ACHN (cell line): Measurements from ENCODE around the gene SESN1.
"Not testable (repeated sequence)": the region's sequence is repeated elsewhere in the genome, so short reads cannot be mapped to it uniquely, and the experiment has no call there.

Experiments used
- DNase-seq: peaks from one replicate; pipeline ENCODE4 v3.0.0-alpha.2; 2015
- in situ Hi-C: cut with HindIII; loops from 2 replicates; pipeline ENCODE4 v1.10.0; 2017; ENCODE audit warnings: low sequenced_read_pairs, low pct_ligation_motif_present, low pct_unique_long_range_greater_than_20kb

The SESN1 gene

DNA sequence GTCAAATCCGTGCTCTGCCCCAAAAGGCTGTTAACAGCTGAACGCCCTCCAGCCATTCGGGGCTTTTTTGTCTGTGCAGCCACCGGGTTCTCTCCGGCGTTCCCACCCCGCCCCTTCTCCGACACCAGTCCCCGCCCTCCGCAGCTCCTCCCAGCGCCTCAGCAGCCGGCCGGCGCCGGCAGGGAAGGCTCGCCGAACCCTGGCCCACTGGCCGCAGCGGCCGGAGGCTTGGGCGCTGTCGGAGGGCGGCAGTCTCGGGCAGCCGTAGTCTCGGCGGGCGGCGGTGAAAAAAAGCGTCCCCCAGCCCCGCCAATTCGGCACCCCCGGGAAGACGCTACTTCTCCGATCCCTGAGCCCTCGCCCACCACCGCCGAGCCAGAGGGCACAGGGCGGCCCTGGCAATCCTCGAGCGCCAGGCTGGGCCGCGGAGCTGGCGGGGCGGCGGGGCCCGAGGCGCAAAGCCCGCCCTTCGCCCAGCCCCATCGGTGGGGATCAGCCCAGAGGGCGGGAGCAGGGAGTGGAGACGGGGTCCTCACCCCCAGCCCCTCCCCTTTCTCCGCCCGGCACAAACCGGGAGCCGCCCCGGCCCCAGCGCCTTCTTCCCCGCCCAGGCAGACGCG is at the start of gene SESN1:
SESN1 (minus strand) TSS at position 431 of the 620 bp plus-strand sequence. CDS start 773 bp downstream, outside the sequence.
- in situ Hi-C loops, result no loop called here
- DNase-seq, result peak; percentile 95

DNA sequence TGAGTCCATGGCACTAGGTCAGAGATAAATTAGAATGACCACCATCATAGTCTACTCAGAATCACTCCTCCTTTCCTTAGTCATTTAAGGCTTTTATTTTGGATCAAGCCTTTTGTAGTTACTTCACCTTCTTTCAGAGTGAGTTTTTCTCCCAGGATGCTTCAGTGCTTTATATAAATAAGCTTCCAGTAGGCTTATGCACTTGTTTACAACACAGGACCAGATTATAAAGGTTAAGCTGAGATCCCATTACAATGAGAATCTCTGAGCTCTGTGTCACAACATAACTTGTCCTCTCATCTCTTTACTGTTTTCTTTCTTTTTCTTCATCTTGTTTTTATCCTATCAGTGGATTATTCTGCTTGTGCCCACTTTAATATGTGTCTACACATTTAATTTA is 48.5 kb upstream of the SESN1 start:
- in situ Hi-C loops, result no loop called here
- no peak for DNase-seq

DNA sequence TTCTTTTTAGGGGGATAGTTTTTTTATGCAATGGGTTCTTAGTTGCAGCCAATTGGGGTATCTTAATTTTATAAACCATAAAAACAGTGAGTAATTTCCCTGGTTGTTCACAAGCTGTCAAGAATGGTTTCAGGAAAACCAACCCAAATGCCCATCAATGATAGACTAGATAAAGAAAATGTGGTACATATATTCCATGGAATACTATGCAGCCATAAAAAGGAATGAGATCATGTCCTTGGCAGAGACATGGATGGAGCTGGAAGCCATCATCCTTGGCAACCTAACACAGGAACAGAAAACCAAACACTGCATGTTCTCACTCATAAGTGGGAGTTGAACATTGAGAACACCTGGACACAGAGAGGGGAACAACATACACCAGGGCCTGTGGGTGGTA is 47.4 kb upstream of the SESN1 start:
- DNase-seq, in situ Hi-C loops: not testable (repeated sequence)

DNA sequence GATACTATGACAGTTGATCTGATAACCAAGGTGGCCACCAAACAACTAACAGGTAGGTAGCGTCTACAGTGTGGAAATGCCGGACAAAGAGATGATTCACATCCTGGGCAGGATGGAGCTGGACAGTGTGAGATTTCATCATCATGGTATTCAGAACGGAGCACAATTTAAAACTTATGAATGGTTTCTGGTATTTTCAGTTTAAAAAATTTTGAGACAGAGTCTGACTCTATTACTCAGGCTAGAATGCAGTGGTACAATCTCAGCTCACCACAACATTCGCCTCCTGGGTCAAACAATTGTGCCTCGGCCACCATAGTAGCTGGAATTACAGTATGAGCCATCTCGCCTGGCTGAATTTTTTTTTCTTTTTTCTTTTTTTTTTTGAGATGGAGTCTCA is 44.5 kb upstream of the SESN1 start:
- in situ Hi-C loops, result no loop called here
- no peak for DNase-seq

DNA sequence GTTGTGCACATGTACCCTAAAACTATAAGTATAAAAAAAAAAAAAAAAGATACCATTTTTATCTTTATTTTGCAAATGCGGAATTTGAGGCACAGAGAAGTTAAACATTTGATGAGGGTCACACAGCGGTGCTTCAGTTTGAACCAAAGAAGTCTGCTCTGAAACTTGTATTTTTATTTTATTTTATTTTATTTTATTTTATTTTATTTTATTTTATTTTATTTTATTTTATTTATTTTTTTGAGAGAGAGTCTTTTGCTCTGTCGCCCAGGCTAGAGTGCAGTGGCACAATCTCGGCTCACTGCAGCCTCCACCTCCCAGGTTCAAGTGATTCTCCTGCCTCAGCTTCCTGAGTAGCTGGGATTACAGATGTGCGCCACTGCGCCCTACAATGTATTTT is 41.9 kb upstream of the SESN1 start:
- DNase-seq, in situ Hi-C loops: not testable (repeated sequence)

DNA sequence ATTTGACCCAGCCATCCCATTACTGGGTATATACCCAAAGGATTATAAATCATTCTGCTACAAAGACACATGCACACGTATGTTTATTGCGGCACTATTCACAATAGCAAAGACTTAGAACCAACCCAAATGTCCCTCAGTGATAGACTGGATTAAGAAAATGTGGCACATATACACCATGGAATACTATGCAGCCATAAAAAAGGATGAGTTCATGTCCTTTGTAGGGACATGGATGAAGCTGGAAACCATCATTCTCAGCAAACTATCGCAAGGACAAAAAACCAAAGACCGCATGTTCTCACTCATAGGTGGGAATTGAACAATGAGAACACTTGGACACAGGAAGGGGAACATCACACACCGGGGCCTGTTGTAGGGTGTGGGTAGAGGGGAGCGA is 41.4 kb upstream of the SESN1 start:
- in situ Hi-C loops, DNase-seq: not testable (repeated sequence)

DNA sequence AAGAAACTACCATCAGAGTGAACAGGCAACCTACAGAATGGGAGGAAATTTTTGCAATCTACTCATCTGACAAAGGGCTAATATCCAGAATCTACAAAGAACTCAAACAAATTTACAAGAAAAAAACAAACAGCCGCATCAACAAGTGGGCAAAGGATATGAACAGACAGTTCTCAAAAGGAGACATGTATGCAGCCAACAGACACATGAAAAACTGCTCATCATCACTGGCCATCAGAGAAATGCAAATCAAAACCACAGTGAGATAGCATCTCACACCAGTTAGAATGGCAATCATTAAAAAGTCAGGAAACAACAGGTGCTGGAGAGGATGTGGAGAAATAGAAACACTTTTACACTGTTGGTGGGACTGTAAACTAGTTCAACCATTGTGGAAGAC is 41.0 kb upstream of the SESN1 start:
- DNase-seq, in situ Hi-C loops: not testable (repeated sequence)

DNA sequence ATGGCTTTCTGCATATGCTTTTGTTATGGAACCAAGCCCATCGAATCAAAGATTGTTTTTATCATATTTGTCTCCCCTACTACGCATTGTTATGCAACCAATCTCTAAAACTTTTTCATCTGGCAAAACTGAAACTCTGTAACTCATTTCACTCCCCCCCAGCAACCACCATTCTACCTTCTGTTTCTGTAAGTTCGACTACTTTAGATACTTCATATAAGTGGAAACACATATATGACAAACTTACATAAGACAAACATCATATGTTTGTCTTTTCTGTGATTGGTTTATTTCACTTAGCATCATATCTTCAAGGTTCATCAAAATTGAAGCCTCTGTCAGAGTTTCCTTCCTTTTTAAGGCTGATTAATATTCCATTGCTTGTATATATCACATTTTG is 35.4 kb upstream of the SESN1 start:
- DNase-seq, result no peak
- in situ Hi-C loops, result no loop called here

DNA sequence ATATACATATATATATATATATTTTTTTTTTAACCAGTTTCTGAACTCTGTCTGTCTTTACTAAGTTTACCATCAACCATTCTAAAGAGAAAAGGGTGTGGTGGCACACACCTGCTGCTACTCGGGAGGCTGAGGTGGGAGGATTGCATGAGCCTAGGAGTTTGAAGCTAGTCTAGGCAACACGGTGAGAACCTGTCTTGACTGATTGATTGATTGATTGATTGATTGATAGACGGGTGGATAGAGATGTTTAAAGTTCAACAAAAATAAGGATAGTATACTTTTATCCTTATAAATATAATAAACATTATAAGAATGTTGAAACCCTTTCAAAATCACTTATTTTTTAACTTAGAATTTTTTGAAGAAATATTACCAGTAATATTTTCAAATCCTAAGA is 30.9 kb upstream of the SESN1 start:
- DNase-seq, result no peak
- in situ Hi-C loops, result no loop called here

DNA sequence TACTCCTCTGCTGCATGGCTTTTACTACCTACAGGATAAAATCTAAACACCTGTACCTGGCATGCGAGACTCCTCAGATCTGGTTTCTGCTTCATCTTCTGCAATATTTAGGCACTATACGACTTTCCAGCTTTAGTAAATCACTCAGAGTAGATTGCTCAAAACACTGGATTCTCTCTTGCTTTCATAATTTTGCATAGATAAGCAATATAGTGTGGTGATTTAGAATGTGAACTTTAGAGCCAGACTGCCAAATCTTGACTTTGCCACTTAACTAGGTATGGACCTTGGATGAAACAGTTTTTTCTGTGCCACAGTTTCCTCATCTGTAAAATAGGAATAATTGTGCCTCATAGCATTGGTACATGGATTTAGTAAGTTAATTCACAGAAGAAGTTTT is 29.6 kb upstream of the SESN1 start:
- in situ Hi-C loops, result no loop called here
- DNase-seq, result no peak

DNA sequence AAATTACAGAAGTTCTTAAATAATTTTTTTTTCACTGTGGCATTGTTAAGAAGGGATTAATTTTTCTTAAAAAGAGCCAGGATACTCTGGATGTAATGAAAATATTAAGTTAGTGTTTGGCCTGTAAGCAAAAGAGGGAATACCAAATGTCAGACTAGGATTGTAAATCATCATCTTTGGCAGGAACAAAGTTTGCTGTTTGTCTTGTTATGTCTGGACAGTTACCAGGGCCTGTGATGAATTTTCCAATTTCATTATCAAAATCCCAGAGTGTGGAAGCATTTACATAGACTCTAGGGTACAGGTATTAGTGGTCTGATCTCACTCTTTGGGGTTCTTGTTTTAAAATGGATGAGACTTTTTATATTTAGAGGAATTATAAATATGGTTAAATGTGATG is 26.8 kb upstream of the SESN1 start:
- no peak for DNase-seq

DNA sequence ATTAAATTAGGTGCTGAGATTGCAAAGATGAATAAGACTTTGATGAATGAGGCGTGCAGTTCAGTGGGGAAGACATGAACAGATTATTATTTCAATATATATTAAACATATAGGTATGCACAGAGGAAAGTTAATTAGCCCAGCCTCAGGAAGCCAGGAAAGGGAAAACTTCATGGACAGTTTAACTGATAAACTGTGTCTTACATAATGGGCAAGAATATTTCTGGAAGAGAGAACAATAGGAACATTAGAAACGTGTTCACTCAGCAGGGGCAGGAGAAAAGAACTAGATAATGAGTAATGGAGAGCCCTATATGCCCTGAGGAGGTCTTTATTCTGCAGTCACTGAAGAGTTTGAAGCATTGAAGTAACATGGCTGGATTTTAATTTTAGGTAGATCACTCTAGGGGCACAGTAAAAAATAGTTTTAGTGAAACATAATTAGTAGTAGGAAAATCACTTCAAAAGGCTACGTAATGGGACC is 24.3 kb upstream of the SESN1 start:
- in situ Hi-C loops, result no loop called here
- no peak for DNase-seq

More for the DNA sequence above, 26.8 kb upstream of the SESN1 start:
- in situ Hi-C loops, result no loop called here

DNA sequence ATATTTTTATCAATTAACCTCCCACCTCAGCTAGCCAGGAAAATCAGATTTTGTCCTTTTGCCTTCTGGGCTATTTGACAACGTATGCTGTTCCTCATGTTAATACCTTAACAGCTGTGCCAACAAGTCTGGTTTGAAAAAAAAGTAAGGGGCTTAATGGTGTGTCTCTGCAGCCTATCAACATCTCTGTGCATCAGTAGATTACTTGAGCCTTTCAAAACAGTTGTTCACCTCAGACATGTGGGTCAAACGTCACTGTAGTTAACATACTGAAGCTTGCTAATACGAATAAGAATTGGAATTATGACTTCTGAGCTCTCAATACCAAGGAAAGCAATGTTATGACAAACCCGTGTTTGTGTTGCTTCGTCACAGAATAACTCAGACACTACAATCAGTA is 23.7 kb upstream of the SESN1 start:
- in situ Hi-C loops, result no loop called here
- DNase-seq, result no peak

DNA sequence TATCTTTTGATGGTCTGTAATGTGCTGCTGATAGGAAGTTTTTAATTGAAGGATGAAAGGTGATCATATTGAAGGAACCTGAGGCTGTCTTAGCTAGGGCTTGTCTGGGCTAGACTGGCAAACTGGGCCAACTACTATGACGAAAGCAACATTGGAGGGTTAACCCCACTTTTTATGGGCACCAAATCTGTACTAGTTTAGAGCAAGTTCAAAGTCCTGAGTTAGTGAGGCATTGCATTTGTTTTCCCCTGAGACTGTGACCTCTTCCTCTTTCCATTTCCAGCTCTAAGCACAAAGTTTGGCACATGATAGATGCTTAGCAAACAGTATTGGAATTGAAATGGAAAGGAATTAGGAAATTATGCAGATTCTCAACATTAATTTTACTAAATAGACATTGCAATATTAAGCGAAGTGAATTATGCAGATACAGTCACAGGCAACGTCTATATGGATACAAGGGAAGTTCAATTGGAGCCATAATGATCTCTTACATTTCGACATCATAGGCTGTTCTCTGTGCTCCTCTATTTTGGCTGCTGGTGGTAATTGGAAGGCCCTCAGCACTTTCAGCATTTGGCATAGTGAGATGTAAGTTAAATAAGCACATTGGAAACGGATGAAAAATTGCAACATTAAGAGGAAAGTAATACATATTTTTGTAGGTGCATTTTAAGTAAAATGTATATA is 22.8 kb upstream of the SESN1 start:
- DNase-seq, result no peak
- in situ Hi-C loops, result no loop called here

DNA sequence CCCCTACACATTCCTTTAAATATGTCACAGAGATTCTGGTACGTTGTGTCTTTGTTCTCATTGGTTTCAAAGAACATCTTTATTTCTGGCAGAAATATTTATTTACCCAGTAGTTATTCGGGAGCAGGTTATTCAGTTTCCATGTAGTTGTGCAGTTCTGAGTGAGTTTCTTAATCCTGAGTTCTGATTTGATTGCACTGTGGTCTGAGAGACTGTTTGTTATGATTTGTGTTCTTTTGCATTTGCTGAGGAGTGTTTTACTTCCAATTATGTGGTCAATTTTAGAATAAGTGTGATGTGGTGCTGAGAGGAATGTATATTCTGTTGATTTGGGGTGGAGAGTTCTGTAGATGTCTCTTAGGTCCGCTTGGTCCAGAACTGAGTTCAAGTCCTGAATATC is 18.0 kb upstream of the SESN1 start:
- in situ Hi-C loops, DNase-seq: not testable (repeated sequence)

DNA sequence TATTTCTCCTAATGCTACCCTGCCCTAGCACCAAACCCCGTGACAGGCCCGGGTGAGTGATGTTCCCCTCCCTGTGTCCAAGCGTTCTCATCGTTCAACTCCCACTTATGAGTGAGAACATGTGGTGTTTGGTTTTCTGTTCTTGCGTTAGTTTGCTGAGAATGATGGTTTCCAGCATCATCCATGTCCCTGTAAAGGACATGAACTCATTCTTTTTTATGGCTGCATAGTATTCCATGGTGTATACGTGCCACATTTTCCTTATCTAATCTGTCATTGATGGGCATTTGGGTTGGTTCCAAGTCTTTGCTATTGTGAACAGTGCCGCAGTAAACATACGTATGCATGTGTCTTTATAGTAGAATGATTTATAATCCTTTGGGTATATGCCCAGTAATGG is 15.0 kb upstream of the SESN1 start:
- DNase-seq, in situ Hi-C loops: not testable (repeated sequence)

DNA sequence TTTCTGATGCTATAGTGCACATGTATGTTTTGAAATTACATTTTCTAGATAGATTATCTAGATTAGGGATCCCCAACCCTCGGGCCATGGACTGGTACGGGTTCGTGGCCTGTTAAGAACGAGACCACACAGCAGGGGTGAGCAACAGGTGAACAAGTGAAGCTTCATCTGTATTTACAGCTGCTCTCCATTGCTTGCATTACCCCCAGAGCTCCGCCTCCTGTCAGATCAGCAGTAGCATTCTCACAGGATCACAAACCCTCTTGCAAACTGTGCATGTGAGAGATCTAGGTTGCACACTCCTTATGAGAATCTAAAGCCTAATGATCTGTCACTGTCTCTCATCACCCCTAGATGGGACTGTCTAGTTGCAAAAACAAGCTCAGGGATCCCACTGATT is 11.0 kb upstream of the SESN1 start:
- no peak for DNase-seq
- in situ Hi-C loops, result no loop called here

DNA sequence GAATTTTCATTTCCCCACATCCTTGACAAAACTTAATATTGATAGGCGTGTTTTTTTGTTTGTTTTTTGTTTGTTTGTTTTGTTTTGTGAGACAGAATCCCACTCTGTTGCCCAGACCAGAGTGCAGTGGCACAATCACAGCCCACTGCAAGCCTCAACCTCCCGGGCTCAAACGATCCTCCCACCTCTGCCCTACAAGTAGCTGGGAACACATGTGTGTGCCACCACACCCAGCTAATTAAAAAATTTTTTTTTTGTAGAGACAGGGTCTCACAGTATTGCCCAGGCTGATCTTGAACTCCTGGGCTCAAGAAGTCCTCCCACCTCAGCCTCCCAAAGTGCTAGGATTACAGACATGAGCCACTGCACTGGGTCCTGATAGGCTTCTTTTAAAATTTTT is 9.9 kb upstream of the SESN1 start:
- in situ Hi-C loops, result no loop called here
- DNase-seq, result no peak

DNA sequence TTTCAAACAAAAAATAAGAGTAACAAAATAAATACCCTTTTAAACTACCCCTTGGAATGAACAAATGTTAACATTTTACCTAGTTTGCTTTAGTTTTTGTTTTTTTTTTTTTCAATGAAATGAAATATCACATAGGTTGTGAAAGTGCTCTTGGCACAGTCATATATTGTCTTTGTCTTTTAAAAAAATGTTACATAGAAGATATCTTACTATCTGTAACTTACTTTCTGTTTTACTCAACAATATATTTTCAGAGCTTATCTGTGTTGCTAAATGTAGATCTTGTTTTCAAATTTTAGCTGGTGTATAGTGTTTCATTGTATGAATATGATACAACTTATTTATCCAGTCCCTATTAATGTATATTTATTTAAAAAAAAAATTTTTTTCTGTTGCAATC is 9.3 kb upstream of the SESN1 start:
- in situ Hi-C loops, result no loop called here
- DNase-seq, result no peak

DNA sequence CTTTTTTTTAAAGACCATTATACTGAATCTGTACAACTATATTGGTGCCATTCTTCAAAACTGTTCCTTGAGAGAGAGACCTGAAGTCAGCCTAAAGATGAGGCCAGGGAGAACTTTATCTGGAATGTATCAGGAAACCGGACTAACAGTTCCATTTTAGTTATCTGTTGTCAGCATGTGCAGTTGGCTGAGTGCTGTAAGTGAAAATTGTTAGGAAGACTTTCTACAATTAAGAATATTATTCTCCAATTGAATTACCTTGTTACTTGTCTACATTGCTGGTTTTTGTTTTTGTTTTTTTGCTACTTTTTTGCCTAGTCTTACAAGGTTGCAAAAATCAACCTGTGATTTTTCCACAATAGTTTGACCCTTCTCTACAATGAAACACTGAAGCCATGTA is 8.1 kb upstream of the SESN1 start:
- in situ Hi-C loops, result no loop called here

More for the DNA sequence above, 8.1 kb upstream of the SESN1 start:
- DNase-seq, result no peak
